HepG2 (cell line): ENCODE measurements around the gene CS. TPM values are rescaled to one million over a fixed set of nuclear protein-coding genes. Genes with fewer than 3 reads are reported as not detected.

Experiments used
- ARNT ChIP-seq: fragments of 450-650 bp; IDR thresholded peaks from 2 replicates; pipeline ENCODE4 v1.6.1; 2017
- CHD2 ChIP-seq: IDR thresholded peaks from 2 replicates; pipeline ENCODE4 v1.6.1; 2011; ENCODE audit warnings: low read depth, low read length, improper control_type of control experiment
- FOXK1 ChIP-seq: sonication (generic); formaldehyde crosslinking; IDR thresholded peaks from 2 replicates; pipeline ENCODE4 v1.4.0; 2020; ENCODE audit warnings: low read depth, missing genetic modification reagents, borderline replicate concordance
- MXI1 ChIP-seq: IDR thresholded peaks from 3 replicates; pipeline ENCODE4 v1.6.1; 2012; ENCODE audit warnings: low read depth, low read length, inconsistent platforms, borderline replicate concordance
- RARA ChIP-seq: IDR thresholded peaks from 2 replicates; pipeline ENCODE4 v1.6.1; 2016; ENCODE audit warnings: missing genetic modification reagents, missing compliant biosample characterization
- RXRB ChIP-seq: IDR thresholded peaks from 2 replicates; pipeline ENCODE4 v1.6.1; 2016; ENCODE audit warnings: borderline replicate concordance, missing genetic modification reagents, missing compliant biosample characterization
- TAF1 ChIP-seq: sonication (generic); formaldehyde crosslinking; IDR thresholded peaks from 2 replicates; pipeline ENCODE4 v1.4.0; 2020; ENCODE audit warnings: missing genetic modification reagents
- ZFP36 ChIP-seq: fragments of 150-350 bp; IDR thresholded peaks from 2 replicates; pipeline ENCODE4 v1.6.1; 2018; ENCODE audit warnings: borderline replicate concordance, low read length, low read depth; ENCODE audit not compliant: partially characterized antibody
- ZFP41 ChIP-seq: sonication (generic); formaldehyde crosslinking; IDR thresholded peaks from 2 replicates; pipeline ENCODE4 v1.4.0; 2020; ENCODE audit warnings: mild to moderate bottlenecking, missing genetic modification reagents, borderline replicate concordance
- ZNF136 ChIP-seq: sonication (generic); formaldehyde crosslinking; IDR thresholded peaks from 2 replicates; pipeline ENCODE4 v1.8.1; 2022; ENCODE audit warnings: low read depth, mild to moderate bottlenecking, moderate library complexity, missing genetic modification reagents
- ZNF333 ChIP-seq: sonication (generic); formaldehyde crosslinking; IDR thresholded peaks from 2 replicates; pipeline ENCODE4 v1.4.0; 2020; ENCODE audit warnings: mild to moderate bottlenecking, missing genetic modification reagents, borderline replicate concordance
- ZNF577 ChIP-seq: sonication (generic); formaldehyde crosslinking; IDR thresholded peaks from 2 replicates; pipeline ENCODE4 v1.4.0; 2020; ENCODE audit warnings: mild to moderate bottlenecking, low read depth, missing genetic modification reagents, borderline replicate concordance
- ZNF772 ChIP-seq: sonication (generic); formaldehyde crosslinking; IDR thresholded peaks from 2 replicates; pipeline ENCODE4 v1.5.0; 2020; ENCODE audit warnings: mild to moderate bottlenecking, missing genetic modification reagents
- ZSCAN25 ChIP-seq: sonication (generic); formaldehyde crosslinking; IDR thresholded peaks from 2 replicates; pipeline ENCODE4 v1.8.0; 2022; ENCODE audit warnings: mild to moderate bottlenecking, missing genetic modification reagents
- polyA plus RNA-seq, 8 experiments: library from polyadenylated mRNA; depleted of rRNA in 3 of 8; stranded (reverse) in 7 of 8; unstranded in 1 of 8; fragments of >200 nt; fragmentation: Illumina TruSeq in 4 of 8; extraction: Trizol in 4 of 8; gene quantifications; 2 replicates each; pipeline versions ENCODE4 v1.2.1 to v1.2.3, GENCODE V29; 2011 to 2016; ENCODE audit warnings: low read depth in 4 of 8, missing spikeins in 1 of 8, mixed read lengths in 1 of 8; ENCODE audit not compliant: insufficient read depth in 1 of 8
- total RNA-seq, 5 experiments: library from RNA; depleted of rRNA; stranded (reverse); fragments of >200 nt; fragmentation: Illumina TruSeq; extraction: Trizol; gene quantifications; 2 replicates each; pipeline ENCODE4 v1.2.3, GENCODE V29; 2016; ENCODE audit warnings: low read depth in 1 of 5
- TF ChIP-seq, protein P1 (sequence below): sonication (generic); formaldehyde crosslinking; IDR thresholded peaks from 2 replicates; pipeline ENCODE4 v1.4.0; 2020; ENCODE audit warnings: missing genetic modification reagents
- TF ChIP-seq, protein P2 (sequence below): sonication (generic); formaldehyde crosslinking; IDR thresholded peaks from 2 replicates; pipeline ENCODE4; 2020; ENCODE audit warnings: missing genetic modification reagents, mild to moderate bottlenecking, borderline replicate concordance
- TF ChIP-seq, protein P3 (sequence below): sonication (generic); formaldehyde crosslinking; IDR thresholded peaks from 2 replicates; pipeline ENCODE4 v1.4.0; 2020; ENCODE audit warnings: low read depth, missing genetic modification reagents

Gene CS
- total and polyA plus RNA-seq, 2 of the 13 experiments (the other 11 are each of a cell fraction or from before 2014, with no cell fraction given): 173 to 175 TPM

DNA sequence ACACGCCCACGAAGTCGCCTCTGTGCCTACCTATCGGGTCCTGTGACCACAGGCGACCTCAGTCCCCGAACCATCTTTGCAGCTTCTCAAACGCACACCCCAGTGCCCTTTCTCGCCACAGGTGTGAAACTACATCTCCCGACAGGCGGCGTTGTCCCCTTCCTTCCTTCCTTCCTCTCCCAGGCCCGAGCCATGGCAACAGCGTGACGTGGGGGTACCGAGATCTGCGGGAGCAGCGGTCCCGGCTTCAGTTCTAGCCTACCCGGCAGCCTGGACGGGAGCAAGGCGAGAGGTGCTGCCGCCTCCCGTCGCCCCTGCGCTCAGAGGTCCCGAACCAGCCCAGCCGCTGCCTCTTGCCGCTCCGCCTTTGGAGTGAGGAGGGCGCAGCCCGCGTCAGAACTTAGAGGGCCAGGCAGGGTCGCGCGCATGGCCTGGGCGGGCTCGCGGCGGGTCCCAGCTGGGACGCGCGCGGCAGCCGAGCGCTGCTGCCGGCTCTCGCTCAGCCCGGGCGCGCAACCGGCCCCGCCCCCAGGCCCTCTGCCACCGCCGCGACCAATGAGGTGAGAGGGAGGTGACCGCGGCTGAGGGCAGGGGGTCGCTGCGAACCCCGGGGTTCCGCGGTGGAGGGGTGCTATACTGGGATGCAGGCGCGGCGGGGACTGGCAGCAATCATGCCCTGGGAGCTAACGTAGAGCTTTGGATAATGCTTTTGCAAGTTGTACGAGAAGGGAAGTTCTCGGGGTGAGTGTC, 33.3 kb downstream of the CS start, which contains the start of gene COQ10A (continued):
- TF ChIP-seq, protein P1, sequence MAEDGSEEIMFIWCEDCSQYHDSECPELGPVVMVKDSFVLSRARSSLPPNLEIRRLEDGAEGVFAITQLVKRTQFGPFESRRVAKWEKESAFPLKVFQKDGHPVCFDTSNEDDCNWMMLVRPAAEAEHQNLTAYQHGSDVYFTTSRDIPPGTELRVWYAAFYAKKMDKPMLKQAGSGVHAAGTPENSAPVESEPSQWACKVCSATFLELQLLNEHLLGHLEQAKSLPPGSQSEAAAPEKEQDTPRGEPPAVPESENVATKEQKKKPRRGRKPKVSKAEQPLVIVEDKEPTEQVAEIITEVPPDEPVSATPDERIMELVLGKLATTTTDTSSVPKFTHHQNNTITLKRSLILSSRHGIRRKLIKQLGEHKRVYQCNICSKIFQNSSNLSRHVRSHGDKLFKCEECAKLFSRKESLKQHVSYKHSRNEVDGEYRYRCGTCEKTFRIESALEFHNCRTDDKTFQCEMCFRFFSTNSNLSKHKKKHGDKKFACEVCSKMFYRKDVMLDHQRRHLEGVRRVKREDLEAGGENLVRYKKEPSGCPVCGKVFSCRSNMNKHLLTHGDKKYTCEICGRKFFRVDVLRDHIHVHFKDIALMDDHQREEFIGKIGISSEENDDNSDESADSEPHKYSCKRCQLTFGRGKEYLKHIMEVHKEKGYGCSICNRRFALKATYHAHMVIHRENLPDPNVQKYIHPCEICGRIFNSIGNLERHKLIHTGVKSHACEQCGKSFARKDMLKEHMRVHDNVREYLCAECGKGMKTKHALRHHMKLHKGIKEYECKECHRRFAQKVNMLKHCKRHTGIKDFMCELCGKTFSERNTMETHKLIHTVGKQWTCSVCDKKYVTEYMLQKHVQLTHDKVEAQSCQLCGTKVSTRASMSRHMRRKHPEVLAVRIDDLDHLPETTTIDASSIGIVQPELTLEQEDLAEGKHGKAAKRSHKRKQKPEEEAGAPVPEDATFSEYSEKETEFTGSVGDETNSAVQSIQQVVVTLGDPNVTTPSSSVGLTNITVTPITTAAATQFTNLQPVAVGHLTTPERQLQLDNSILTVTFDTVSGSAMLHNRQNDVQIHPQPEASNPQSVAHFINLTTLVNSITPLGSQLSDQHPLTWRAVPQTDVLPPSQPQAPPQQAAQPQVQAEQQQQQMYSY (CRISPR knock-in tag): no peak
- TF ChIP-seq MXI1 (peak; percentile 81; the same call in 1 of the 3 replicates), FOXK1 (peak; percentile 80; the same call in 1 of the 2 replicates), ZNF577 (CRISPR knock-in tag) (0 out of 2 replicates have a peak, but pooled peaks have one; percentile 55), ZNF333 (CRISPR knock-in tag) (0 out of 2 replicates have a peak, but pooled peaks have one; percentile 64), TAF1 (peak; percentile 91), ZFP41 (CRISPR knock-in tag) (0 out of 2 replicates have a peak, but pooled peaks have one; percentile 31), ZNF136 (peak; percentile 76; the same call in 1 of the 2 replicates), CHD2 (peak; percentile 52), RARA (CRISPR knock-in tag) (peak; percentile 25; the same call in 1 of the 2 replicates), ZNF772 (CRISPR knock-in tag) (peak; percentile 95; the same call in 1 of the 2 replicates), RXRB (peak; percentile 55; the same call in 1 of the 2 replicates), ARNT (no peak), ZSCAN25 (CRISPR knock-in tag) (peak; percentile 85), ZFP36 (no peak)
- TF ChIP-seq, protein P2, sequence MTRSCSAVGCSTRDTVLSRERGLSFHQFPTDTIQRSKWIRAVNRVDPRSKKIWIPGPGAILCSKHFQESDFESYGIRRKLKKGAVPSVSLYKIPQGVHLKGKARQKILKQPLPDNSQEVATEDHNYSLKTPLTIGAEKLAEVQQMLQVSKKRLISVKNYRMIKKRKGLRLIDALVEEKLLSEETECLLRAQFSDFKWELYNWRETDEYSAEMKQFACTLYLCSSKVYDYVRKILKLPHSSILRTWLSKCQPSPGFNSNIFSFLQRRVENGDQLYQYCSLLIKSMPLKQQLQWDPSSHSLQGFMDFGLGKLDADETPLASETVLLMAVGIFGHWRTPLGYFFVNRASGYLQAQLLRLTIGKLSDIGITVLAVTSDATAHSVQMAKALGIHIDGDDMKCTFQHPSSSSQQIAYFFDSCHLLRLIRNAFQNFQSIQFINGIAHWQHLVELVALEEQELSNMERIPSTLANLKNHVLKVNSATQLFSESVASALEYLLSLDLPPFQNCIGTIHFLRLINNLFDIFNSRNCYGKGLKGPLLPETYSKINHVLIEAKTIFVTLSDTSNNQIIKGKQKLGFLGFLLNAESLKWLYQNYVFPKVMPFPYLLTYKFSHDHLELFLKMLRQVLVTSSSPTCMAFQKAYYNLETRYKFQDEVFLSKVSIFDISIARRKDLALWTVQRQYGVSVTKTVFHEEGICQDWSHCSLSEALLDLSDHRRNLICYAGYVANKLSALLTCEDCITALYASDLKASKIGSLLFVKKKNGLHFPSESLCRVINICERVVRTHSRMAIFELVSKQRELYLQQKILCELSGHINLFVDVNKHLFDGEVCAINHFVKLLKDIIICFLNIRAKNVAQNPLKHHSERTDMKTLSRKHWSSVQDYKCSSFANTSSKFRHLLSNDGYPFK (CRISPR knock-in tag): peak; percentile 68; the same call in 1 of the 2 replicates
- TF ChIP-seq, protein P3, sequence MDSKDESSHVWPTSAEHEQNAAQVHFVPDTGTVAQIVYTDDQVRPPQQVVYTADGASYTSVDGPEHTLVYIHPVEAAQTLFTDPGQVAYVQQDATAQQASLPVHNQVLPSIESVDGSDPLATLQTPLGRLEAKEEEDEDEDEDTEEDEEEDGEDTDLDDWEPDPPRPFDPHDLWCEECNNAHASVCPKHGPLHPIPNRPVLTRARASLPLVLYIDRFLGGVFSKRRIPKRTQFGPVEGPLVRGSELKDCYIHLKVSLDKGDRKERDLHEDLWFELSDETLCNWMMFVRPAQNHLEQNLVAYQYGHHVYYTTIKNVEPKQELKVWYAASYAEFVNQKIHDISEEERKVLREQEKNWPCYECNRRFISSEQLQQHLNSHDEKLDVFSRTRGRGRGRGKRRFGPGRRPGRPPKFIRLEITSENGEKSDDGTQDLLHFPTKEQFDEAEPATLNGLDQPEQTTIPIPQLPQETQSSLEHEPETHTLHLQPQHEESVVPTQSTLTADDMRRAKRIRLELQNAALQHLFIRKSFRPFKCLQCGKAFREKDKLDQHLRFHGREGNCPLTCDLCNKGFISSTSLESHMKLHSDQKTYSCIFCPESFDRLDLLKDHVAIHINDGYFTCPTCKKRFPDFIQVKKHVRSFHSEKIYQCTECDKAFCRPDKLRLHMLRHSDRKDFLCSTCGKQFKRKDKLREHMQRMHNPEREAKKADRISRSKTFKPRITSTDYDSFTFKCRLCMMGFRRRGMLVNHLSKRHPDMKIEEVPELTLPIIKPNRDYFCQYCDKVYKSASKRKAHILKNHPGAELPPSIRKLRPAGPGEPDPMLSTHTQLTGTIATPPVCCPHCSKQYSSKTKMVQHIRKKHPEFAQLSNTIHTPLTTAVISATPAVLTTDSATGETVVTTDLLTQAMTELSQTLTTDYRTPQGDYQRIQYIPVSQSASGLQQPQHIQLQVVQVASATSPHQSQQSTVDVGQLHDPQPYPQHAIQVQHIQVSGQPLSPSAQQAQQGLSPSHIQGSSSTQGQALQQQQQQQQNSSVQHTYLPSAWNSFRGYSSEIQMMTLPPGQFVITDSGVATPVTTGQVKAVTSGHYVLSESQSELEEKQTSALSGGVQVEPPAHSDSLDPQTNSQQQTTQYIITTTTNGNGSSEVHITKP (CRISPR knock-in tag): peak; percentile 75; the same call in 1 of the 2 replicates
